Gastrocnemius medialis (tissue), 4 donors: ENCODE measurements around the gene OR10V1. TPM values are rescaled to one million over a fixed set of nuclear protein-coding genes. Genes with fewer than 3 reads are reported as not detected.

Experiments
- ATAC-seq, 2 donors: fragments of 150-250 bp; one replicate each; pipeline ENCODE4 v1.9.1; 2016
- DNase-seq, 2 donors: peaks; one replicate each; pipeline ENCODE4 v3.0.0-alpha.2; 2019
- H3K27ac ChIP-seq, 4 donors: fragments of 200-600 bp; sonication (generic); 1 replicate in 1 of 4; 2 replicates in 3 of 4; pipeline ENCODE4 v1.5.1; 2016 to 2018; ENCODE audit warnings: mild to moderate bottlenecking in 2 of 4, moderate library complexity in 1 of 4
- H3K27me3 ChIP-seq, 3 donors: fragments of 200-600 bp; sonication (generic) in 2 of 3; 1 replicate in 1 of 3; 2 replicates in 2 of 3; pipeline versions ENCODE4 v1.5.1 to v1.6.0; 2016 to 2019; ENCODE audit warnings: mild to moderate bottlenecking in 1 of 3, moderate library complexity in 1 of 3
- H3K36me3 ChIP-seq, 2 donors: fragments of 200-600 bp; sonication (generic) in 1 of 2; one replicate each; pipeline ENCODE4 v1.5.1; 2017 to 2018
- H3K4me1 ChIP-seq, 2 donors: fragments of 200-600 bp; sonication (generic) in 1 of 2; one replicate each; pipeline ENCODE4 v1.5.1; 2016 to 2017; ENCODE audit warnings: mild to moderate bottlenecking in 2 of 2
- H3K4me3 ChIP-seq, 4 donors: fragments of 200-600 bp; sonication (generic) in 3 of 4; 1 replicate in 1 of 4; 2 replicates in 3 of 4; pipeline ENCODE4 v1.5.1; 2016 to 2019; ENCODE audit warnings: mild to moderate bottlenecking in 2 of 4
- H3K9me3 ChIP-seq, 3 donors: fragments of 200-600 bp; sonication (generic) in 2 of 3; 1 replicate in 1 of 3; 2 replicates in 2 of 3; pipeline ENCODE4 v1.5.1; 2016 to 2019
- POLR2A ChIP-seq, 2 donors: fragments of 450-650 bp; IDR thresholded peaks; one replicate each; pipeline ENCODE4 v1.6.1; 2017; ENCODE audit warnings: antibody characterized with exemption in 2 of 2, mild to moderate bottlenecking in 2 of 2, moderate library complexity in 2 of 2
- in situ Hi-C, 4 donors: fragments of 200-750 bp; cut with MboI; loops; one replicate each; pipeline versions ENCODE4 v1.15.0 to v1.8.0; 2017; ENCODE audit warnings: low sequenced_read_pairs in 4 of 4
- intact Hi-C: fragments of 100-400 bp; cut with DNase I; formaldehyde crosslinking; loops from one replicate; pipeline ENCODE4 v1.15.1; 2023; ENCODE audit warnings: low total_unique reads
- total RNA-seq, 4 donors: library from RNA; depleted of rRNA; stranded (reverse); fragments of >200 nt; gene quantifications; one replicate each; pipeline versions ENCODE4 v1.1.0 to v1.2.3, GENCODE V29; 2016
- TF ChIP-seq, protein P1 (sequence below), 5 experiments: fragments of 450-650 bp in 3 of 5; fragments of 200-600 bp in 2 of 5; sonication (generic) in 2 of 5; IDR thresholded peaks in 4 of 5; conservative IDR thresholded peaks in 1 of 5; 1 replicate in 4 of 5; 2 replicates in 1 of 5; pipeline ENCODE4 v1.5.1; 2016 to 2019; ENCODE audit warnings: antibody characterized with exemption in 5 of 5, mild to moderate bottlenecking in 3 of 5, moderate library complexity in 3 of 5

Gene OR10V1
- total RNA-seq, 4 donors from 2014 or later = not detected

DNA sequence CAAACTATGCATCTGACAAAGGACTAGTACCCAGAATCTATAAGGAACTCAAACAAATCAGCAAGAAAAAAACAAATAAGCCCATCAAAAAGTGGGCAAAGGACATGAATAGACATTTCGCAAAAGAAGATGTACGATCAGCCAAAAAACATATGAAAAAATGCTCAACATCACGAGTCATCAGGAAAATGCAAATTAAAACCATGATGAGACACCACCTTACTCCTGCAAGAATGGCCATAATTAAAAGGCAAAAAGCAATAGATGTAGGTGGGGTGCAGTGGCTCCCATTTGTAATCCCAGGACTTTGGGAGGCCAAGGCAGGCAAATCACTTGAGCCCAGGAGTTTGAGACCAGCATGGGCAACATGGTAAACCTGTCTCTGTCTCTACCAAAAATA lies 10.4 kb upstream of the OR10V1 start:
- Histone ChIP-seq H3K4me3 (no peak overlapping the region), H3K4me1 (no peaks in the 10 kb centered on the region), H3K9me3 (no peaks in the 10 kb centered on the region), H3K27me3 (no peaks in the 10 kb centered on the region), H3K27ac (no peak overlapping the region), H3K36me3 (no peaks in the 10 kb centered on the region)
- in situ Hi-C loops (no loop called here), intact Hi-C loops (no loop called here)
- TF ChIP-seq, protein P1, sequence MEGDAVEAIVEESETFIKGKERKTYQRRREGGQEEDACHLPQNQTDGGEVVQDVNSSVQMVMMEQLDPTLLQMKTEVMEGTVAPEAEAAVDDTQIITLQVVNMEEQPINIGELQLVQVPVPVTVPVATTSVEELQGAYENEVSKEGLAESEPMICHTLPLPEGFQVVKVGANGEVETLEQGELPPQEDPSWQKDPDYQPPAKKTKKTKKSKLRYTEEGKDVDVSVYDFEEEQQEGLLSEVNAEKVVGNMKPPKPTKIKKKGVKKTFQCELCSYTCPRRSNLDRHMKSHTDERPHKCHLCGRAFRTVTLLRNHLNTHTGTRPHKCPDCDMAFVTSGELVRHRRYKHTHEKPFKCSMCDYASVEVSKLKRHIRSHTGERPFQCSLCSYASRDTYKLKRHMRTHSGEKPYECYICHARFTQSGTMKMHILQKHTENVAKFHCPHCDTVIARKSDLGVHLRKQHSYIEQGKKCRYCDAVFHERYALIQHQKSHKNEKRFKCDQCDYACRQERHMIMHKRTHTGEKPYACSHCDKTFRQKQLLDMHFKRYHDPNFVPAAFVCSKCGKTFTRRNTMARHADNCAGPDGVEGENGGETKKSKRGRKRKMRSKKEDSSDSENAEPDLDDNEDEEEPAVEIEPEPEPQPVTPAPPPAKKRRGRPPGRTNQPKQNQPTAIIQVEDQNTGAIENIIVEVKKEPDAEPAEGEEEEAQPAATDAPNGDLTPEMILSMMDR (IDR thresholded peaks at IDR 0.05 in 4 of 5, conservative IDR thresholded peaks at IDR 0.05 in 1 of 5) = no peak
- TF ChIP-seq POLR2A (IDR thresholded peaks at IDR 0.05) = no peak
- DNase-seq = no peak
- ATAC-seq = no peak

DNA sequence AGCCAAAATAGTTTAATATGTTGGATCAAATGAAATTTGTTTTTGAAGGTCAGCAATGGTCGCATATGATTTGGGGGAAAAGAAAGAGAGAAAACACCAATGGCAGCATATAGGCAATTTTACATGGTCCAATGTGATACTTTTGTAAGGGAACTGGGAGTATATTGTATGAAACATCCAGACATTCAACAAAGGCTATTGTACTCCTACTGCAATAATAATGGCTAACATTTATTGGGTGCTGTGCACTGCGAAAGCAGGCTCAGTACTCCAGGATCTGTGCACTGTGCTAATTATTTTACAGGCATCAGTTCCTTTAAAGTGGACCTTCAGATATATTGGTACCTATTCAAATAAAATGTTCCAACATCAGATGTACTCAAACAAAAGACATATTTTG lies 5.9 kb upstream of the OR10V1 start:
- DNase-seq = no peak
- Histone ChIP-seq H3K27ac (no peak overlapping the region), H3K36me3 (no peaks in the 10 kb centered on the region), H3K27me3 (peaks cover 0 to 2% (median 0%) of the 10 kb centered on the region in 3 donors), H3K9me3 (no peaks in the 10 kb centered on the region), H3K4me3 (no peak overlapping the region), H3K4me1 (no peaks in the 10 kb centered on the region)
- no peak for ATAC-seq
- intact Hi-C loops (no loop called here), in situ Hi-C loops (loop anchor here in 1 of 4 donors (10.0 kb wide), 1 partner anchor 55 kb away; no protein-coding TSS in a partner anchor)
- TF ChIP-seq, protein P1 (IDR thresholded peaks at IDR 0.05 in 4 of 5, conservative IDR thresholded peaks at IDR 0.05 in 1 of 5) = no peak
- TF ChIP-seq POLR2A (IDR thresholded peaks at IDR 0.05) = no peak

DNA sequence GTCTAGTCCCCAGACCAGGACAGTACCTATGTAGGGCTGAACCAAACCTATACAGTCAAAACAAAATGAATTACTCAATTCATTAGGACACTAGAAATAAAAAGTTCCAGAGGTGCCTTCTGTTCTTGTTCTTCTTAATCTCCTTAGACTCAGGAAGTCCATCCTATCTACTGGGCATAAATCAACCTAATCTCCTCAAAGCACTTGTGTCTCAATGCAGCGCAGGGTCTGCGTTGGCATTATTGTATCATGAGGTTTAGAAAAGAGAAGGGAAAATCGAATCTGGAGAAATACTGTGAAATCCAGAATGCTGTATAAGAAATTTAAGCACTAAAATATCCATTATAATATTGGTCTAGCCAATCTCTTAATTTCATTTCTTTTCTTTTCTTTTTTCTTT lies 2.4 kb upstream of the OR10V1 start:
- TF ChIP-seq, protein P1 (IDR thresholded peaks at IDR 0.05 in 4 of 5, conservative IDR thresholded peaks at IDR 0.05 in 1 of 5) = no peak
- TF ChIP-seq POLR2A (IDR thresholded peaks at IDR 0.05) = no peak

DNA sequence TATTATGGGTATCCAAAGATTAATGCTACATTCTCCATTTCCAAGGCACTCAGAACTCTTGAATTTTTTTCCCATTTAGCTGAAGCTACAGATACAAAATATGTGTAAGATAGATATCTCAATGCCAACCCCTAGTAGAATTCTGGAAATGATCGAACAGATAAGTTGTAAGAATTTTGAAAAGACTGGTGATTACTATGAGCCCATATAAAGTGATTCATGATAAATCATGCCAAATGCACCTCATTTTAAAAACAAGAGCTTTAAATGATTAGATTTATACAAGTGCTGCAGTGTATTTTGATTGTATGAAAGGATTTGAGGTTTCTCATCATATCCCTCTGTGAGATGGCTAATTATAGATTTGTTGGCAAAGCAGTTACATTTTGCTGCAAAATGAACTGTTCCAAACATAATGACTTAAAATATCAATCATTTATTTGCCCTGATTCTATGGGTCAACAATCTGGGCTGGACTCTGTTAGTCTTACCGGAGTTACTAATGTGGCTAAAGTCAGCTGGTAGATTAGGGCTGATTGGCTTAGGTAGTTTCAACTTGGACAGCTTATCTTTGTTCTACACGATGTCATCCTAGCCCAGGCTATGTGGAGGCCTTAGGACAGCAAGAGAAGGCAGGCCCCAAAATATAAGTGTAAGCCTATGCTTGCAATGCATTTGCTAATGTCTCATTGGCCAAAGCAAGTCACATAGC lies 3.4 kb downstream of the OR10V1 start:
- intact Hi-C loops = no loop called here
- Histone ChIP-seq H3K36me3 (no peaks in the 10 kb centered on the region), H3K27me3 (peaks cover 0 to 2% (median 0%) of the 10 kb centered on the region in 3 donors), H3K4me3 (no peak overlapping the region), H3K27ac (no peak overlapping the region), H3K4me1 (no peaks in the 10 kb centered on the region), H3K9me3 (no peaks in the 10 kb centered on the region)
- no peak for TF ChIP-seq POLR2A (IDR thresholded peaks at IDR 0.05)
- TF ChIP-seq, protein P1 (IDR thresholded peaks at IDR 0.05 in 4 of 5, conservative IDR thresholded peaks at IDR 0.05 in 1 of 5) = no peak
- ATAC-seq (no peak), DNase-seq (no peak)
- in situ Hi-C loops = loop anchor here in 1 of 4 donors (10.0 kb wide), 1 partner anchor 65 kb away; no protein-coding TSS in a partner anchor

More for the DNA sequence above, 2.4 kb upstream of the OR10V1 start:
- no peak for DNase-seq
- Histone ChIP-seq H3K27ac (no peak overlapping the region), H3K4me3 (no peak overlapping the region), H3K4me1 (no peaks in the 10 kb centered on the region), H3K36me3 (no peaks in the 10 kb centered on the region), H3K27me3 (peaks cover 0 to 2% (median 0%) of the 10 kb centered on the region in 3 donors), H3K9me3 (no peaks in the 10 kb centered on the region)
- intact Hi-C loops (no loop called here), in situ Hi-C loops (loop anchor here in 1 of 4 donors (10.0 kb wide), 1 partner anchor 59 kb away; no protein-coding TSS in a partner anchor)
- no peak for ATAC-seq
